Stomach smooth muscle (tissue), 2 donors: Measurements from ENCODE around the gene DMBT1.

Source experiments
- H3K27ac ChIP-seq: one replicate; pipeline ENCODE4 v1.7.0; 2013; ENCODE audit warnings: mild to moderate bottlenecking, low read length, inconsistent platforms
- H3K27me3 ChIP-seq, 2 donors: one replicate each; pipeline ENCODE4 v1.7.0; 2013; ENCODE audit warnings: low read length in 2 of 2; ENCODE audit not compliant: insufficient read depth in 2 of 2, control insufficient read depth in 1 of 2
- H3K36me3 ChIP-seq, 2 donors: one replicate each; pipeline ENCODE4 v1.7.0; 2013; ENCODE audit warnings: low read length in 2 of 2; ENCODE audit not compliant: control insufficient read depth in 2 of 2, insufficient read depth in 2 of 2
- H3K4me1 ChIP-seq: one replicate; pipeline ENCODE4 v1.7.0; 2013; ENCODE audit warnings: low read length; ENCODE audit not compliant: control insufficient read depth, insufficient read depth
- H3K4me3 ChIP-seq, 2 donors: one replicate each; pipeline ENCODE4 v1.7.0; 2013; ENCODE audit warnings: low read length in 2 of 2
- H3K9ac ChIP-seq, 2 donors: one replicate each; pipeline ENCODE4 v1.7.0; 2013; ENCODE audit warnings: low read length in 2 of 2, mild to moderate bottlenecking in 1 of 2
- H3K9me3 ChIP-seq, 2 donors: one replicate each; pipeline ENCODE4 v1.7.0; 2013; ENCODE audit warnings: low read length in 2 of 2; ENCODE audit not compliant: control insufficient read depth in 2 of 2
- donor health status: healthy.
- donor health status: Pancreatic carcinoma.

Gene DMBT1

DNA sequence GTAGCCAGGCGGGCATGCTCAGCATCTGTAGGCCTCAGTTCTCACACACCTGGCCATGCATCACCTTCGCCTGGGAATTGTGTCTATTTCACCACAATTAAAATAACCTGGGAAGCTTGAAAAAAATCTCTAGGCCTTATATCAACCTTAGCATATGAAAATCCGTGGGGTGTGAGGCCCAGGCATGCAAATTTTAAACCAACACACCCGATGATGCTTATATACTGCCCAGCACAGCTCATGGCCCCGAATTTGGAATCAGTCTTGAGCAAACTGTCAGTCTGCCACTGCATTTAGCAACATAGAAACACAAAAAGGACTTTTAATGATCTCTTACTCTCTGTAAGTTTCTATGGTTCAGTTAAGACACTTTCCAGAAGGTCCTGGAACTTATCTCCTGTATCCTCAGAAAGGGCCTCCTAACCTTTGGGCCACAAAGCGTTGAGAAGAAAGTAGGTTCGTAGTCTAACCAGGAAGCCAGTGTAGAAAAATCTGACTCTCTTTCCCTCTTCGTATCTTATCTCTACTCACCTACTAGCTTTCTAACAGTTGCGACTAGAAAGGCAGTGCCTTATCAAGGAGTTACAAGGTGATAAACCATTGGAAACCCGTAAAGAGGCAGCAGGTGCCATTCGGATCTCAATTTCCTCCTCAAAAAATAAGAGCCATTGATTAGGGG lies 12.0 kb upstream of the DMBT1 start:
- Histone ChIP-seq H3K4me3 (no peak overlapping the region), H3K36me3 (no peaks in the 10 kb centered on the region), H3K9me3 (no peaks in the 10 kb centered on the region), H3K9ac (no peak overlapping the region), H3K4me1 (no peaks in the 10 kb centered on the region), H3K27me3 (no peaks in the 10 kb centered on the region), H3K27ac (no peak overlapping the region)

DNA sequence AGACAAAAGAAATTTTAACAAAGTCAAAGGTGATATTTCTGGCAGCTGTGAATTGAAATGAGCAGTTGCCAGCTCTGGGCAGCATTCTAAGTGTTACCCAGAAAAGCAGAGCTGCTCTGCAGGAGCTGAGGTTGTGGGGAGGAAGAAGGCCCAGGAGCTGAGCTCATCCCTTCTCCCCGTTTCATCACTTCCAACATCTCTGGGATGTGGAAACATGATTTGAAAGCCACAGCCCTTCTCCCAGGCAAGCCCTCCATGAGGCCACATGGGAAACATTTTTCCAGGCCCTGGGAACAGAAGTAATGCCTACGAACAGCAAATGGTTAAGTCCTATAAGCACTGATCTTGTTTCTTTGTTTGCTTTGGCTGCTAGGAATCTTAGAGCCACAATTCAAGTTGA lies 10.9 kb upstream of the DMBT1 start:
- H3K36me3 ChIP-seq: no peaks in the 10 kb centered on the region
- no peaks in the 10 kb centered on the region for H3K27me3 ChIP-seq
- H3K4me1 ChIP-seq: no peaks in the 10 kb centered on the region
- no peaks in the 10 kb centered on the region for H3K9me3 ChIP-seq
- no peak overlapping the region for H3K27ac ChIP-seq
- H3K4me3 ChIP-seq: no peak overlapping the region
- no peak overlapping the region for H3K9ac ChIP-seq

DNA sequence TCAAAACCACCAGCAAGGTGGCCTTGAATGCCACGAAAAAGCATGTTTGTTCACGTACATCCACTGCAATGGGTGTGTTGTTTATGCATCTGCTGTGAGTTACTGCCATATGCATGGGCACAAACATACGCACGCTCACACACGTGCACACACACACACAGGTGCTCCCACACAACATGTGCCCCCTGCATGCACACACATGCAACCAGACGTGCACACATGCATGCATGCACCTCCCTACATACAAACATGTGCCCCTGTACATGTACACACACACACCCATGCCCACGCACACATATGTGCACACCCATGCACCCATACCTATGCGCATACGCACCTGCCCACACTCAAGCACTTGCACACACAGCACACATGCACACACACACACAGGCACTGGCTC lies 10.1 kb upstream of the DMBT1 start:
- Histone ChIP-seq H3K27me3 (no peaks in the 10 kb centered on the region), H3K9ac (no peak overlapping the region), H3K36me3 (no peaks in the 10 kb centered on the region), H3K4me1 (no peaks in the 10 kb centered on the region), H3K9me3 (no peaks in the 10 kb centered on the region), H3K4me3 (no peak overlapping the region), H3K27ac (no peak overlapping the region)

DNA sequence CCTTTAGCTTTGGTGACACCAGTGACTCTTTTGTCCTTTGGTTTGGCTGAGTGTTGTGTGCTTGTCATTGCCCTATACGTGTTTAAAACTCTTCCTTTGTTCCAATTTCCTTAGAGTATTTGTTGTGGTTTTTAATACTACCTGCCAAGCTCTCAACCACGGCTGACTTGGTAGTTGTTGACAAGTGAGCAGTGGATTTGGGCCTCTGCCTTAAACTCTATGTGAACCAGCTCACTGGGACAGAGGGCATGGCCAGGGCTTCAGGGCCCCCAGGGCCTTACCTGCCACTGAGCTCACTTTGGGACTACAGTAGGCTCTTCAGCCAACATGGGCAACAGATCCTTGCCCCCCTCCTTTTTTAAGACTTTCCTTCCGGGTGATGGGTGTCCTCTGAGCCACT lies 9.6 kb upstream of the DMBT1 start:
- H3K36me3 ChIP-seq: no peaks in the 10 kb centered on the region
- H3K9me3 ChIP-seq: no peaks in the 10 kb centered on the region
- no peak overlapping the region for H3K9ac ChIP-seq
- no peak overlapping the region for H3K4me3 ChIP-seq
- H3K27ac ChIP-seq: no peak overlapping the region
- H3K27me3 ChIP-seq: no peaks in the 10 kb centered on the region
- H3K4me1 ChIP-seq: no peaks in the 10 kb centered on the region

DNA sequence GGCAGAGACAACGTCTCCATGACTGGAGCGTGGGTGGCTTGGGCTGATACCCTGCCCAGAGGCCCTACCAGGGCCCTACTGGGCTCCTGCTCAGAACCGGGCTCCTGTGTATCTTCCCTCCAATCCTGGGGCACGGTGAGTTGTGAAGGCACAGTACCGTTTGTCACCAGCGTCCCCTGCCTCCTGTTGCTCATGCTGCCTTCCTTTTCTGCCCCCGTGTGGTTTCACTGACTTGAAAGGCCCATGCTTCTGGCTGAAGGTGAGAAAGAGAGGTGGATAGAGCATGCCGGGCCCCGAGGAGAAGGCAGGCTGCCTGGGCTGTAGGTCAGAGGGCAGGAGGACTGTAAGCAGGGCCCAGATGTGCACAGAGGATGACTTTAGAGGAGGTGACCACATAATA lies 9.1 kb upstream of the DMBT1 start:
- no peak overlapping the region for H3K4me3 ChIP-seq
- no peaks in the 10 kb centered on the region for H3K9me3 ChIP-seq
- H3K9ac ChIP-seq: no peak overlapping the region
- H3K4me1 ChIP-seq: no peaks in the 10 kb centered on the region
- no peaks in the 10 kb centered on the region for H3K36me3 ChIP-seq
- H3K27ac ChIP-seq: no peak overlapping the region
- no peaks in the 10 kb centered on the region for H3K27me3 ChIP-seq

- Histone ChIP-seq H3K9me3 (no peaks in the 10 kb centered on the region), H3K27ac (no peak overlapping the region), H3K36me3 (no peaks in the 10 kb centered on the region), H3K4me3 (no peak overlapping the region), H3K4me1 (no peaks in the 10 kb centered on the region), H3K9ac (no peak overlapping the region), H3K27me3 (peaks cover 0 to under 1% of the 10 kb centered on the region in 2 donors)
Observed at GRCh38 chr10:122553341-122553740, 7.2 kb upstream of the DMBT1 start.

DNA sequence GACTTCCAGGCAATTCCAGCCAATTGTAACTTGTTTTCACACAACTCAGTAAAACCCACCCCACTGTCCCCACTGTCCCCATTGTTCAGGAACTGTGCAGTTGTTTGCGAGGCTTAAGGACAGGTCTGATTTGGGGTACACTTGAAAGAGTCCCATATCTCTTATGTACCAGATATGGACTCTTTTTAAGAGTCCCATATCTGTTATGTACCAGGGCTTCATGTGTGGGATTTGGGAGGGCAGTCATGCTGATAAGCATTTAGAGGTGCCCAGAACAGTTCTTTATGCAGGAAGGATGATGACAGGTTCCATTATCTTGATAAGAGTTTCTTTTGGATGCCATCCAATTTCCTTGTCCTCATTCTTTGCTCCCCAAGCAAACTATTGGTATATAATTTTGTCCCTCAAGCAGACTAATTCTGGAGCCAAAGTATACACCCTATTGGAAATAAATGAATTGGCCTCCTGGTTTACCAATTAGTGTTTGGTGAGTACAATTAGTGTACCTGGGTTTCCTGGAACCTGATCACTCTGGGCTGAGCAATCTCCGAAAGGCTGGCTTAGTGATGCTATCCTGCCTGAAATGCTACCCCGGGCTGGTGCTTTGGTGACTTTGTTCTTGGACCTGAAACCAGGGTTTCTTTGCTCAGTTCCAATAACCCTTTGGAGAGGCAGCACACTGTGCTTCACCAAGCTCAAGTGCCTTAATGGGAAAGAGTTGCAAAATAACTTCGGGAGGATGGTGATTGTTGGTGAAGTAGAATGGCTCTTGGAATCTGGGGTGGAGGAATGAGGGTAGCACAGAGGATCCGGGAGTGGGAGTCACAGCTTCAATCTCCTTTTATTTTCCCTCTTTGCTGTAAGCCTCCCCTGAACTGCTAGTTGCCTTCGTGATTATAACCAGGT lies 6.2 kb upstream of the DMBT1 start:
- H3K36me3 ChIP-seq: no peaks in the 10 kb centered on the region
- H3K4me1 ChIP-seq: no peaks in the 10 kb centered on the region
- H3K27ac ChIP-seq: no peak overlapping the region
- H3K27me3 ChIP-seq: peaks cover 0 to 2% of the 10 kb centered on the region in 2 donors
- H3K9ac ChIP-seq: no peak overlapping the region
- no peaks in the 10 kb centered on the region for H3K9me3 ChIP-seq
- H3K4me3 ChIP-seq: no peak overlapping the region

DNA sequence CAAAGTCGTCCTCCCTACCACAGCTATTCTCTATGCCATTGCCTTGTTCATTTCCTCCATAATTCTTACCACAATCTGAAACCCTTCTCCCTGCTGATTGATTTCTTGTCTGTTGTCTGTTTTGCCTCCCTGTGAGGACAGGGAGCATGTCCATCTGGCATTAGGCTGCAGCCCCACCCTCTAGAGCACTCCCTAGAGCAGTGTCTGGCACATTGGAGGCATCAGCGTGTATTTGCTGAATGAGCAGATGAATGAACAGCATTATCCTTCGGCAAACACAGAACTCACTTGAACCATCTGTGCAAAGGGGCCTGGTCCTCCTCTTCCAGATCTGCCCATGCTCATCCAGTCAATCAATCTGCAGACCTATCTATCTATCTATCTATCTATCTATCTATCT lies 5.1 kb upstream of the DMBT1 start:
- Histone ChIP-seq H3K27me3 (peaks cover 0 to 2% of the 10 kb centered on the region in 2 donors), H3K4me1 (no peaks in the 10 kb centered on the region), H3K9ac (no peak overlapping the region), H3K4me3 (no peak overlapping the region), H3K36me3 (no peaks in the 10 kb centered on the region), H3K9me3 (no peaks in the 10 kb centered on the region), H3K27ac (no peak overlapping the region)

DNA sequence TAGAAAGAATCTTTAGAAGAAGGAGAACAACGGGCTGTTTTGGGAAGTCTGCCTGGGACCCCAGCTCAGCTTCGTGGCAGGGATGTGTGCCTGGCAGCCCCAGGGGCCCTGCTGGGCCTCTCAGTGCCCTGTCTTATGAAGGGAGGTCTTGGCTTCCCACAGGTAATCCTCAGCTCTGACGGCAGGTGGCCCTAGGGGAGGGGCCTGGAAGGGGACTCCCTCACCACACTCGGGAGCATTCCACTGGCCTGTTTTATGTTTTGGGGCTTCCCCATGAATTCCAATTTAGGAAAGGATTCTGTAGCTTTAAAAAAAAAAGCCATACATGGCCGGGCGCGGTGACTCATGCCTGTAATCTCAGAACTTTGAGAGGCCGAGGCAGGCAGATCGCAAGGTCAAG lies 3.0 kb upstream of the DMBT1 start:
- H3K27me3 ChIP-seq: peaks cover 2 to 6% of the 10 kb centered on the region in 2 donors
- no peaks in the 10 kb centered on the region for H3K36me3 ChIP-seq
- H3K27ac ChIP-seq: no peak overlapping the region
- no peaks in the 10 kb centered on the region for H3K4me1 ChIP-seq
- H3K9me3 ChIP-seq: no peaks in the 10 kb centered on the region
- H3K4me3 ChIP-seq: no peak overlapping the region
- no peak overlapping the region for H3K9ac ChIP-seq

- Histone ChIP-seq H3K27me3 (peaks cover 2 to 9% of the 10 kb centered on the region in 2 donors), H3K4me3 (no peak overlapping the region), H3K9ac (no peak overlapping the region), H3K36me3 (no peaks in the 10 kb centered on the region), H3K4me1 (no peaks in the 10 kb centered on the region), H3K27ac (no peak overlapping the region), H3K9me3 (no peaks in the 10 kb centered on the region)
Observed at GRCh38 chr10:122558452-122558851, 2.1 kb upstream of the DMBT1 start.

- H3K4me3 ChIP-seq: no peak overlapping the region
- no peaks in the 10 kb centered on the region for H3K9me3 ChIP-seq
- peaks cover 2 to 9% of the 10 kb centered on the region in 2 donors for H3K27me3 ChIP-seq
- H3K4me1 ChIP-seq: no peaks in the 10 kb centered on the region
- H3K27ac ChIP-seq: no peak overlapping the region
- no peak overlapping the region for H3K9ac ChIP-seq
- H3K36me3 ChIP-seq: no peaks in the 10 kb centered on the region
Observed at GRCh38 chr10:122559228-122559627, 1.3 kb upstream of the DMBT1 start.
